Measurements from ENCODE around the gene PLIN3. TPM values are rescaled to one million over a fixed set of nuclear protein-coding genes. Genes with fewer than 3 reads are reported as not detected.
"Not testable (repeated sequence)": the region's sequence is repeated elsewhere in the genome, so short reads cannot be mapped to it uniquely, and the experiment has no call there.

PLIN3 gene
- total and polyA plus RNA-seq, 7 donors, result 20.3 to 191 (median 34.2) TPM

DNA sequence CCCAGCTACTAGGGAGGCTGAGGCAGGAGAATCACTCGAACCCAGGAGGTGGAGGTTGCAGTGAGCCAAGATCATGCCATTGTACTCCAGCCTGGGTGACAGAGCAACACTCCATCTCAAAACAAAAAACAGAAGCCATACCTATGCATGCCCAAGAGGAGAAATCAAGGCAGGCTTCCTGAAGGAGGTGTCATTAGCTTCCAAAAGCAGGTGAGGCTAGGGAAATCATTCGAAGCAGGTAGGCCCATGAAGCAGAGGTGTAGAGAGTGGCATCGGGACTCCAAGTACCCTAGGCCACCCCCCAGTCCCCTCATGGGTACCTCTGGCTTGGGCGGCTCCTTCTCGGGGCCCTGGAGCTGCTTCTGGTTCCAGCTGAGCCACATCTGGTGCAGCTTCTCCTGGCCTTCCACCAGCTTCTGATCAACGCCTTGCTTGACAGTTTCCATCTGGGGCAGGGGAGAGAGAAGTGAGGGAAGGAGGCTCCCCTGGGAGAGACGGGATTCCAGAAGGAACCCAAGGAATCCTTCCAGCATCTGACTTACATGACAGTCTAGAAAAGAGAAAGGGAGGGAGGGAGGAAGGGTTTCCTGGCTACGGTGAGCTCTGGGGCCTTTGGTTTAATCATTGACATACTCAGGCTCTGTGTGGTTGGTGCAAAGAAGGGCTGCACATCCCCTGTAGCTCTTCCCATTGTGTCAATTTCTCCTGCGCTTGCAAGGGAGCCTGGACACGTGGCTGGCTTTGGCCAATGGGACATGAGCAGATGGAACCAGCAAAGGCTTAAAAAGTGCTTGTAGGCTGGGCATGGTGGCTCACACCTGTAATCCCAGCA lies 22.9 kb downstream of the PLIN3 start:
- no peaks in the 10 kb centered on the region for H3K9me3 ChIP-seq
- DNase-seq, result peak; percentile 90
- no peak overlapping the region for H3K4me3 ChIP-seq
- peaks cover 0 to 4% (median 0%) of the 10 kb centered on the region in 4 donors for H3K4me1 ChIP-seq
- TF ChIP-seq POLR2AphosphoS5 (IDR thresholded peaks at IDR 0.05) (peak; percentile 27 to 71 (median 68)), EP300 (IDR thresholded peaks at IDR 0.05) (no peak)
- H3K36me3 ChIP-seq, result peaks cover 0 to 61% (median 22%) of the 10 kb centered on the region in 4 donors
- intact Hi-C loops (cut with DNase I), result no loop called here
- H3K27ac ChIP-seq, result peak overlapping the region; percentile 55 to 60 (median 56)
- no peaks in the 10 kb centered on the region for H3K27me3 ChIP-seq
- 72 to 82% methylated on average over 10 of the region's 10 CpGs for WGBS, 2 donors

- Histone ChIP-seq H3K27ac (no peak overlapping the region), H3K4me3 (no peak overlapping the region), H3K4me1 (peaks cover 0 to 4% (median 0%) of the 10 kb centered on the region in 4 donors), H3K9me3 (no peaks in the 10 kb centered on the region), H3K27me3 (no peaks in the 10 kb centered on the region), H3K36me3 (peaks cover 0 to 60% (median 18%) of the 10 kb centered on the region in 4 donors)
- WGBS, 2 donors, result 93 to 96% methylated on average over 6 of the region's 6 CpGs
- TF ChIP-seq POLR2A (IDR thresholded peaks at IDR 0.05) (no peak), POLR2AphosphoS5 (IDR thresholded peaks at IDR 0.05) (no peak), EP300 (IDR thresholded peaks at IDR 0.05) (no peak)
- TF ChIP-seq, protein P1, sequence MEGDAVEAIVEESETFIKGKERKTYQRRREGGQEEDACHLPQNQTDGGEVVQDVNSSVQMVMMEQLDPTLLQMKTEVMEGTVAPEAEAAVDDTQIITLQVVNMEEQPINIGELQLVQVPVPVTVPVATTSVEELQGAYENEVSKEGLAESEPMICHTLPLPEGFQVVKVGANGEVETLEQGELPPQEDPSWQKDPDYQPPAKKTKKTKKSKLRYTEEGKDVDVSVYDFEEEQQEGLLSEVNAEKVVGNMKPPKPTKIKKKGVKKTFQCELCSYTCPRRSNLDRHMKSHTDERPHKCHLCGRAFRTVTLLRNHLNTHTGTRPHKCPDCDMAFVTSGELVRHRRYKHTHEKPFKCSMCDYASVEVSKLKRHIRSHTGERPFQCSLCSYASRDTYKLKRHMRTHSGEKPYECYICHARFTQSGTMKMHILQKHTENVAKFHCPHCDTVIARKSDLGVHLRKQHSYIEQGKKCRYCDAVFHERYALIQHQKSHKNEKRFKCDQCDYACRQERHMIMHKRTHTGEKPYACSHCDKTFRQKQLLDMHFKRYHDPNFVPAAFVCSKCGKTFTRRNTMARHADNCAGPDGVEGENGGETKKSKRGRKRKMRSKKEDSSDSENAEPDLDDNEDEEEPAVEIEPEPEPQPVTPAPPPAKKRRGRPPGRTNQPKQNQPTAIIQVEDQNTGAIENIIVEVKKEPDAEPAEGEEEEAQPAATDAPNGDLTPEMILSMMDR (IDR thresholded peaks at IDR 0.05), result no peak
- DNase-seq, result no peak
- intact Hi-C loops (cut with DNase I), result no loop called here
Observed at GRCh38 chr19:4843647-4843965, 23.9 kb downstream of the PLIN3 start.

- Histone ChIP-seq H3K4me3 (no peak overlapping the region), H3K27ac (no peak overlapping the region), H3K4me1 (no peaks in the 10 kb centered on the region), H3K36me3 (peaks cover 0 to 50% (median 6%) of the 10 kb centered on the region in 4 donors), H3K9me3 (no peaks in the 10 kb centered on the region), H3K27me3 (no peaks in the 10 kb centered on the region)
- no peak for TF ChIP-seq POLR2AphosphoS5 (IDR thresholded peaks at IDR 0.05)
- no peak for TF ChIP-seq POLR2A (IDR thresholded peaks at IDR 0.05)
- TF ChIP-seq, protein P1 (IDR thresholded peaks at IDR 0.05), result no peak
- TF ChIP-seq EP300 (IDR thresholded peaks at IDR 0.05), result no peak
- intact Hi-C loops (cut with DNase I), result no loop called here
- DNase-seq, result no peak
- WGBS, 2 donors, result 94 to 95% methylated on average over 17 of the region's 17 CpGs
Observed at GRCh38 chr19:4839192-4839591, 28.3 kb downstream of the PLIN3 start.

DNA sequence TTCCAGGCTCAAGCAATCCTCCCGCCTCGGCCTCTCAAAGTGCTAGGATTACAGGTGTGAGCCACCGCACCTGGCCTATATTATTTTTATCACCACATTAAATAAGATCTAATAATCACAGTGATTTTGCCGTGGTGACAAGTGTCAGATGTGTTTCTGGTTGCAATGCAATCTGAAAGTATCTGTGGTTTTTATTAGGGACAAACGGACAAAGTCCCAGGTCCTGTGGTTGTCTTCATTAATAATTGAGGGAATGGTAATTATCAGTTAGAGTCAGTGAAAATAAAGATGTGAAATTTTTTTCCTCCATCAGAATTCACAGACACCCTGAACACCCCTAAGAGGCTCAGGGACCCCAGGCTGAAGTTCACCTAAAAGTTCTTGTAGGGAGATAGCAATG lies 34.7 kb downstream of the PLIN3 start:
- Histone ChIP-seq H3K27me3 (no peaks in the 10 kb centered on the region), H3K27ac (no peak overlapping the region), H3K4me3 (no peak overlapping the region), H3K9me3 (no peaks in the 10 kb centered on the region), H3K4me1 (peaks cover 0 to 25% (median 17%) of the 10 kb centered on the region in 4 donors), H3K36me3 (peaks cover 0 to 4% (median 0%) of the 10 kb centered on the region in 4 donors)
- DNase-seq, result no peak
- WGBS, 2 donors, result 72 to 82% methylated on average over 5 of the region's 5 CpGs
- TF ChIP-seq POLR2AphosphoS5 (IDR thresholded peaks at IDR 0.05), result no peak
- TF ChIP-seq EP300 (IDR thresholded peaks at IDR 0.05), result no peak
- no peak for TF ChIP-seq POLR2A (IDR thresholded peaks at IDR 0.05)
- TF ChIP-seq, protein P1 (IDR thresholded peaks at IDR 0.05), result no peak
- intact Hi-C loops (cut with DNase I), result no loop called here

DNA sequence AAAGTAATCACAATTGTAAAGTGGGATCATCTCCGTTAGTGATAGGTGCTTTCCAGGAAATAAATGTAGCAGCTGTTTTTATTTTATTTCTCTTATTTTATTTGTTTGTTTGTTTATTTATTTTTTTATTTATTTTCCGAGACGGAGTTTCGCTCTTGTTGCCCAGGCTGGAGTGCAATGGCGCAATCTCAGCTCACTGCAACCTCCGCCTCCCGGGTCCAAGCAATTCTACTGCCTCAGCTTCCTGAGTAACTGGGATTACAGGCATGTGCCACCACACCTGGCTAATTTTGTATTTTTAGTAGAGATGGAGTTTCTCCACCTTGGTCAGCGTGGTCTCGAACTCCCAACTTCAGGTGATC lies 35.5 kb downstream of the PLIN3 start:
- H3K27me3 ChIP-seq, result not testable (repeated sequence)

More for the DNA sequence above, 35.5 kb downstream of the PLIN3 start:
- intact Hi-C loops (cut with DNase I), result loop anchor here (2.0 kb wide), 1 partner anchor 21 kb away; no protein-coding TSS in a partner anchor
- not testable (repeated sequence) for H3K9me3 ChIP-seq, H3K36me3 ChIP-seq, DNase-seq
- 20 to 31% methylated on average over 9 of the region's 9 CpGs for WGBS, 2 donors
- Histone ChIP-seq H3K4me1 (peaks cover 0 to 25% (median 17%) of the 10 kb centered on the region in 4 donors), H3K27ac (peak overlapping the region; percentile 88 to 91 (median 88)), H3K4me3 (peak overlapping the region; percentile 65 to 93 (median 82))
